ENCODE data around the gene VAC14. TPM values are rescaled to one million over a fixed set of nuclear protein-coding genes. Genes with fewer than 3 reads are reported as not detected.

The VAC14 gene
- total RNA-seq, 4 donors from 2014 or later, result 20.1 to 47.8 (median 39.0) TPM

DNA sequence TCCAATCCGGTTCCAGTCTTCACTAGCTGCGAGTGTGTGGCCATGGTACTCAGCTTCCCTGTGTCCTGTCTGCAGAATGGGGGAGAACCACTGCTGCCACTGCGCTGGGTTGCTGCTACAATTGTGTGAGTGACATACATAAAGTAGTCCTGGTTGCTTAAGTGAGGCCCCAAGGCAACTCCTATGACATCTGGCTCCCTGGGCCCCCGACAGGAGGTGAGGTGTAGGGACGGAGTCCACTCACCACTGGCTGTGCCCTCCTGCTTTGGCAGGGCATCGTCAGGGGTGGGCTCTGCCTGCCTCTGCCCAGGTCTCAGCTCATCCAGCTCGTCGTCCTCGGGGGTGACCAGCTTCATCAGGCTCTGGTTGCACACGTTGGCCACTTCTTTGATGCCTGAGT lies 20.4 kb downstream of the VAC14 start:
- TF ChIP-seq POLR2A (IDR thresholded peaks at IDR 0.05) (no peak), CTCF (IDR thresholded peaks at IDR 0.05) (no peak)
- 90 to 95% methylated on average over 9 to 10 of the region's 10 CpGs for WGBS, 2 donors
- no peak for DNase-seq (ENCODE audit: low spot score in 2 of 2)
- no peak overlapping the region for H3K4me3 ChIP-seq (ENCODE audit: low read depth, poor library complexity, severe bottlenecking)
- intact Hi-C loops (cut with DNase I; ENCODE audit: low total_unique reads), result no loop called here

DNA sequence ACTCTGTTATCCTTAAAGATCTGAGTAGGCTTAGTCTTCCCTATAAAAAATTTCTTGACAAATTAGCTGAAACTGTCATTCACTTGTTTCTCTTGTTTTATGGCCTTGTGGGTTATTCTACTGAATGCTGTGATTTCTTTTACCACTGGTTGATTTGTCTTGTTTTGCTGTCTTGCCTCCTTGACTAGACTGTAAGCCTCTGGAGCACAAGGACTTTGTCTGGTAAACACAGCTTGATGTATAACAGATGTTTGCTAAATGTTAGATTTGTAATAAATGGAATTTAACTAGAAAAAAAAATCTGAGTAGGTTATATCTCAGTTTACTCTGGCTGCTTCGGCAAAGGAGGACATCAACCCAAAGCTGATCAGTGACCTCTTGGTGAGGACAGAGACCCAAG lies 21.6 kb downstream of the VAC14 start:
- no peak overlapping the region for H3K4me3 ChIP-seq (ENCODE audit: low read depth, poor library complexity, severe bottlenecking)
- WGBS, 2 donors, result 69 to 81% methylated on average over 1 of the region's 1 CpG
- TF ChIP-seq CTCF (IDR thresholded peaks at IDR 0.05) (no peak), POLR2A (IDR thresholded peaks at IDR 0.05) (no peak)
- DNase-seq (ENCODE audit: low spot score in 2 of 2), result no peak
- intact Hi-C loops (cut with DNase I; ENCODE audit: low total_unique reads), result loop anchor here (10.0 kb wide), 1 partner anchor 245 kb away; no protein-coding TSS in a partner anchor

DNA sequence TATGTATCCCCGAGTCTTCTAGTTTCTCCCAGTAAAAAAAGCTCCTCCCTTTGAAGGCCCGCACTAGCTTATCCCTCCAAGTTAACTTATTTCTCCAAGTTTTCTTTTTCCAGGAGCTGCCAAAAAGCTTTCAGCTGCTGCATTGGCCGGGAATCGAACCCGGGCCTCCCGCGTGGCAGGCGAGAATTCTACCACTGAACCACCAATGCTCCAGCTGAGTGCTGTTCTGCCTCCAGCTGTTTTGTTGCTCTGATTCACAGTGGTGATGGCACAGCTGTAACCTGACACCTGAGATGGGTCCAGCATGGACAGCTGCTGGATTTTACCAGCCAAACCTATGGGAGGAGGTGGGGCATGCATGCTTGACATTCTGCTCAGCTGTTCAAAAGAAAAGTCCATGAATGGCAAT lies 22.1 kb downstream of the VAC14 start:
- intact Hi-C loops (cut with DNase I; ENCODE audit: low total_unique reads), result loop anchor here (10.0 kb wide), 1 partner anchor 244 kb away; no protein-coding TSS in a partner anchor

DNA sequence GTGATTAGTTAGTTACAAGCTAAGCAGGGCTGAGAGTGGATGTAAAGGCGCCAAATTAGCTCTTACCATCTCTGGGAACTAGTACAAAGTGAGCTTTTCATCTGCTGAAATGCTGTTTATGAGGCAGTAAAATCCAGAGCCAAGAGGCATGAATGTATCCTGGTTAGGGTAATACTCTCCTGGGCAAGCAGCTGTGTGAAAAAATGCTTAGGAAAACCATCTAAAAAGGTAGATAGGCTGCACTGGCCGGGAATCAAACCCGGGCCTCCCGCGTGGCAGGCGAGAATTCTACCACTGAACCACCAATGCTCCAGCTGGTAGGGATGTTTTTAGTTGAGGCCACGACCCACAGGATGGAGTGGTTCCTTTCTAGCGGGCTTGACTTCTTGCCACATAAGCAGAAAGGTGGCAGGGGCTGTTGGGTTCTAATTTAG lies 23.0 kb downstream of the VAC14 start:
- no peak for DNase-seq (ENCODE audit: low spot score in 2 of 2)
- 89% methylated on average over 8 of the region's 8 CpGs for WGBS, 2 donors
- intact Hi-C loops (cut with DNase I; ENCODE audit: low total_unique reads), result loop anchor here (10.0 kb wide), 1 partner anchor 243 kb away; no protein-coding TSS in a partner anchor
- no peak overlapping the region for H3K4me3 ChIP-seq (ENCODE audit: low read depth, poor library complexity, severe bottlenecking)
- TF ChIP-seq CTCF (IDR thresholded peaks at IDR 0.05) (no peak), POLR2A (IDR thresholded peaks at IDR 0.05) (no peak)

More for the DNA sequence above, 22.1 kb downstream of the VAC14 start:
- peak; percentile 76 to 94 for DNase-seq (ENCODE audit: low spot score in 2 of 2)
- H3K4me3 ChIP-seq (ENCODE audit: low read depth, poor library complexity, severe bottlenecking), result no peak overlapping the region
- WGBS, 2 donors, result 10 to 19% methylated on average over 8 of the region's 8 CpGs
- TF ChIP-seq CTCF (IDR thresholded peaks at IDR 0.05) (no peak), POLR2A (IDR thresholded peaks at IDR 0.05) (no peak)

GRCh38 chr16:70777496-70777895 lies 23.5 kb downstream of the VAC14 start:
- TF ChIP-seq POLR2A (IDR thresholded peaks at IDR 0.05), result no peak
- TF ChIP-seq CTCF (IDR thresholded peaks at IDR 0.05), result no peak
- 93 to 95% methylated on average over 9 of the region's 9 CpGs for WGBS, 2 donors
- intact Hi-C loops (cut with DNase I; ENCODE audit: low total_unique reads), result loop anchor here (10.0 kb wide), 1 partner anchor 243 kb away; no protein-coding TSS in a partner anchor
- no peak overlapping the region for H3K4me3 ChIP-seq (ENCODE audit: low read depth, poor library complexity, severe bottlenecking)
- no peak for DNase-seq (ENCODE audit: low spot score in 2 of 2)

DNA sequence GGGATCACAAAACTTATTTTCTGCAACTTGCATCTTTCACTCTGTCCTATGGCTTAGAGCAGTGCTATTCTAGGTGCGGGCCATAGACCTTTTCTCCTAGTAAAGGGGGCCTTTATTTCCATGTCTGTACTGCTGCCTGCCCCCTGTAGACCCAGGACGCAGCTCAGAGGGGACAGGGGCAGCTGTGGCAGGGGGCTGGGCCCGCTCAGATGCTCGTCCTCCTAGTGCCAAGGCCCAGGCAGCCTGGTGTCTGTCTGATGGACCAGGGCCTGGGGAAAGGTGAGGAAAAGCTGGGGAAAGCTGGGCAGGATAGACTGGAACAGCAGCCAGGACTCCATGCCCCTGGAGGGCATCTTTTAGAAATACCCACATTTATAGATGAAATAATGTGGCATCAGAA lies 25.6 kb downstream of the VAC14 start:
- intact Hi-C loops (cut with DNase I; ENCODE audit: low total_unique reads), result loop anchor here (10.0 kb wide), 1 partner anchor 241 kb away; no protein-coding TSS in a partner anchor
- no peak overlapping the region for H3K4me3 ChIP-seq (ENCODE audit: low read depth, poor library complexity, severe bottlenecking)
- 94% methylated on average over 4 of the region's 4 CpGs for WGBS, 2 donors
- DNase-seq (ENCODE audit: low spot score in 2 of 2), result no peak
- TF ChIP-seq CTCF (IDR thresholded peaks at IDR 0.05), result no peak
- TF ChIP-seq POLR2A (IDR thresholded peaks at IDR 0.05), result no peak

Data from lower leg skin (tissue), 4 donors.